Heart left ventricle (tissue), 16 donors: Measurements from ENCODE around the gene CXCR6. TPM values are rescaled to one million over a fixed set of nuclear protein-coding genes. Genes with fewer than 3 reads are reported as not detected.

ENCODE experiments used
- ATAC-seq, 4 donors: fragments of 200-7000 bp; cut with Tn5 transposase; one replicate each; pipeline ENCODE4 v1.9.1; 2020 to 2022; ENCODE audit warnings: moderate library complexity in 4 of 4, mild to moderate bottlenecking in 3 of 4, moderate number of reproducible peaks in 1 of 4
- DNase-seq, 5 donors: peaks; one replicate each; pipeline ENCODE4 v3.0.0-alpha.2; 2020
- H3K27ac ChIP-seq, 12 donors: fragments of 200-600 bp; sonication (generic) in 4 of 12; one replicate each; pipeline versions ENCODE4 v1.5.0 to v1.8.0; 2016 to 2022; ENCODE audit warnings: mild to moderate bottlenecking in 2 of 12
- H3K27me3 ChIP-seq, 9 donors: fragments of 200-600 bp; sonication (generic) in 2 of 9; one replicate each; pipeline versions ENCODE4 v1.5.1 to v1.8.0; 2016 to 2022; ENCODE audit warnings: mild to moderate bottlenecking in 3 of 9
- H3K36me3 ChIP-seq, 9 donors: fragments of 200-600 bp; sonication (generic) in 2 of 9; one replicate each; pipeline versions ENCODE4 v1.5.0 to v1.8.0; 2018 to 2022; ENCODE audit warnings: mild to moderate bottlenecking in 2 of 9
- H3K4me1 ChIP-seq, 12 donors: fragments of 200-600 bp; sonication (generic) in 4 of 12; one replicate each; pipeline versions ENCODE4 v1.5.0 to v1.8.0; 2016 to 2022; ENCODE audit warnings: mild to moderate bottlenecking in 3 of 12
- H3K4me3 ChIP-seq, 12 donors: fragments of 200-600 bp; sonication (generic) in 4 of 12; one replicate each; pipeline versions ENCODE4 v1.5.0 to v1.8.0; 2017 to 2022; ENCODE audit warnings: mild to moderate bottlenecking in 9 of 12, moderate library complexity in 4 of 12
- H3K9me3 ChIP-seq, 12 donors: fragments of 200-600 bp; sonication (generic) in 4 of 12; one replicate each; pipeline versions ENCODE4 v1.5.0 to v1.8.0; 2016 to 2022; ENCODE audit warnings: mild to moderate bottlenecking in 1 of 12
- POLR2A ChIP-seq, 2 donors: fragments of 450-650 bp; IDR thresholded peaks; one replicate each; pipeline ENCODE4 v1.6.1; 2017; ENCODE audit warnings: antibody characterized with exemption in 2 of 2, mild to moderate bottlenecking in 2 of 2, moderate library complexity in 2 of 2
- WGBS, 4 donors: extraction: QIAGEN DNeasy Blood & Tissue Kit in 2 of 4; methylation state at CpG; one replicate each; pipeline versions ENCODE4 v1.1.5 to v1.1.7; 2013 to 2018; 5-methylcytosine and 5-hydroxymethylcytosine counted together
- intact Hi-C, 10 donors: fragments of 100-400 bp; cut with DNase I; formaldehyde crosslinking; loops; one replicate each; pipeline versions ENCODE4 v1.11.1 to v1.14.2; 2022
- polyA plus RNA-seq, 2 donors: library from polyadenylated mRNA; stranded (reverse); fragments of 200-250 nt; gene quantifications; one replicate each; pipeline ENCODE4 v1.2.3, GENCODE V29; 2013
- total RNA-seq, 9 donors: library from RNA; depleted of rRNA in 2 of 9; stranded (reverse); fragments of >200 nt in 2 of 9; fragmentation: NEBNext Ultra II Directional in 3 of 9; extraction: Animal tissue kit (Norgen Biotek cat#: 25700) in 3 of 9; gene quantifications; one replicate each; pipeline versions ENCODE4 v1.1.0 to v1.2.4, GENCODE V29; 2016 to 2023
- TF ChIP-seq, protein P1 (sequence below), 12 donors: fragments of 200-600 bp; sonication (generic) in 4 of 12; IDR thresholded peaks; one replicate each; pipeline versions ENCODE4 v1.5.0 to v1.8.0; 2018 to 2022; ENCODE audit warnings: antibody characterized with exemption in 12 of 12, mild to moderate bottlenecking in 5 of 12
- donor health status: ischemic (EF 13 %, LVEDD 7.1; RV severe dilation, severe dysfunction).
- donor health status: healthy with polysubstance abuse.
- donor health status: DM: no; HTN: yes; CAD: no.
- donor health status: DM: no; HTN: no; CAD: no.
- donor health status: ischemic (EF 25% LVEDD 6.9; RV normal size, moderate dysfunction).
- donor health status: ischemic (EF 25% LVEDD 5.7; RV mildly dilated, moderate dysfunction).
- donor health status: healthy.
- donor health status: DM: yes; HTN: yes; CAD: no.
- donor health status: ischemic (EF 35%, LVEDD 5.7; RV mildly dilated, moderate dysfunction).
- donor health status: nonischemic (EF 11% LVEDD 7.7; RV severe dilation, severe dysfunction).
- donor health status: DM: yes; HTN: yes; CAD: no.
- donor health status: PGD.
- donor health status: ischemic (EF 29% LVEDD 5.4; RV normal size, mild dysfunction).
- donor health status: nonischemic (EF 23%, LVEDD 6.1; RV moderate dilation, normal function).

CXCR6 gene
- total and polyA plus RNA-seq, 11 donors = 0.19 to 2.1 (median 0.30) TPM; not detected in 3

DNA sequence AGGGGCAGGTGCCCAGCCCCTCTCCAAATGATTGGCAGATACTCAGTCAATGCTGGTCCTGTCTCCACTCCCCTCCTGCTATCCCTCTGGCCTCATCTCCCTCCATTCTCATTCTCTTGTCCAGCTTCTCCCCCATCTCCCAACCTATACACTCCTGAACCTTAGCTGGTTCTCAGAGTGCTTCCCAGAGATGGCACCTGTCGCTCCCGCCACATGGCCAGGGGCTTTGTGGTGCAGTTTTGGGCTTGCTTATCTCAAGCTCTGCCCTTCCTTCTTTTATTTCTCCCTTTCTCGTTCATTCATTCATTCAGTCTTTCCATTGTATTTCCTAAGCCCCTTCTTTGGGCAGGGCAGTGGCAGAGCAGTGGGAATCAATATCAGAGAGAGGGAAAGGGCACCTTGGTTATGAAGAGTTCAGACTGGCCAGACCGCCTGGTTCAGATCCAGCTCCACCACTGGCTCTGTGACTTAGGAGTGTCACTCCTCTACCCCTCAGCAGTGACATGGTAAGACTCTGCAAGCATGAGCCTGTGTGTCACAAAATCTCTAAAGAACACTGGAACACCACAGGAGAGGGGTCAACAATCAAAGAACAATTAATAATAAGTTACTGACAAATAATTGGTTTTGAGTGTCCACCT, 20.2 kb upstream of the CXCR6 start:
- Histone ChIP-seq H3K27me3 (no peaks in the 10 kb centered on the region), H3K4me3 (no peak overlapping the region), H3K27ac (peak overlapping the region in 1 of 12 donors; percentile 7), H3K9me3 (no peaks in the 10 kb centered on the region), H3K36me3 (peaks cover 0 to 95% (median 85%) of the 10 kb centered on the region in 9 donors), H3K4me1 (peaks cover 0 to 11% (median 0%) of the 10 kb centered on the region in 12 donors)
- WGBS, 4 donors = 82 to 92% (median 88%) methylated on average over 4 of the region's 4 CpGs
- ATAC-seq (peak; percentile 40 to 76 (median 60)), DNase-seq (no peak)
- TF ChIP-seq POLR2A (IDR thresholded peaks at IDR 0.05) = no peak
- TF ChIP-seq, protein P1, sequence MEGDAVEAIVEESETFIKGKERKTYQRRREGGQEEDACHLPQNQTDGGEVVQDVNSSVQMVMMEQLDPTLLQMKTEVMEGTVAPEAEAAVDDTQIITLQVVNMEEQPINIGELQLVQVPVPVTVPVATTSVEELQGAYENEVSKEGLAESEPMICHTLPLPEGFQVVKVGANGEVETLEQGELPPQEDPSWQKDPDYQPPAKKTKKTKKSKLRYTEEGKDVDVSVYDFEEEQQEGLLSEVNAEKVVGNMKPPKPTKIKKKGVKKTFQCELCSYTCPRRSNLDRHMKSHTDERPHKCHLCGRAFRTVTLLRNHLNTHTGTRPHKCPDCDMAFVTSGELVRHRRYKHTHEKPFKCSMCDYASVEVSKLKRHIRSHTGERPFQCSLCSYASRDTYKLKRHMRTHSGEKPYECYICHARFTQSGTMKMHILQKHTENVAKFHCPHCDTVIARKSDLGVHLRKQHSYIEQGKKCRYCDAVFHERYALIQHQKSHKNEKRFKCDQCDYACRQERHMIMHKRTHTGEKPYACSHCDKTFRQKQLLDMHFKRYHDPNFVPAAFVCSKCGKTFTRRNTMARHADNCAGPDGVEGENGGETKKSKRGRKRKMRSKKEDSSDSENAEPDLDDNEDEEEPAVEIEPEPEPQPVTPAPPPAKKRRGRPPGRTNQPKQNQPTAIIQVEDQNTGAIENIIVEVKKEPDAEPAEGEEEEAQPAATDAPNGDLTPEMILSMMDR (IDR thresholded peaks at IDR 0.05) = no peak
- intact Hi-C loops = loop anchor here in 3 of 10 donors (10.0 kb wide), 1 partner anchor 158 kb away; no protein-coding TSS in a partner anchor

DNA sequence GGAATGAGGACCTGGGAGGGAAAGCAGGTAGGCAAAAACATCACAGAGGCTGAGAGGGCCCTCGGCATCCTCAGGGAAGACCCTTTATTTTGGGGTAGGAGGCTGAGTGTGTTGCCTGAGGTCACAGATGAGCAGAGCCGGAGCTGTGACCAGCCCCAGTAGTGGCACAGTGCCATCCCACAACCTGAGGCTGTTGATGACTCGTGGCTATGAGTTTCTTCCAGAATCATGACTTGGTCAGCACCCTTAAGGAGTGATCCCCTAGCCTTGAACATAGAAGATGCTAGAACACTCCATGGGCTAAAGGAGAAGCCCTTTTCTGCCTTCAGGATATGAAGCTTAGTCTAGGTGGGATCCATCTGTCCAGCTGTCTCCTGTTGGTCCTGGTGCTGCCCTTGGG, 19.5 kb upstream of the CXCR6 start:
- TF ChIP-seq, protein P1 (IDR thresholded peaks at IDR 0.05) = no peak
- TF ChIP-seq POLR2A (IDR thresholded peaks at IDR 0.05) = no peak

DNA sequence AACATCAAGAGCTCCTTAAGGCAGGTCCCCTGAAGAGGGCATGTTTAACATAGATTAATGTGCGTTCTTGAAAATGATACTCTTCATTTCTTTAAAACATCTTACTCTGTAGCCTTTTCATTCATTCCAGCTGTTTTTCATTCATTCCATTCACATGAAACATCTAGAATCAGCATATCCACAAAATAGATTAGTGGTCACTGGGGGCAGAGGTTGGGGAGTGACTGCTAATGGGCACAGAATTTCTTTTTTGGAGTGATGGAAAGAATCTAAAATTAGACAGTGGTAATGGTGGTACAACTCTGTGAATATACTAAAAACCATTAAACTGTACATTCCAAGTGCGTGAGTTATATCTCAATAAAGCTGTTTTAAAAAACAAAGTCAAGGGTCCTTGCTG, 15.4 kb upstream of the CXCR6 start:
- 93 to 96% (median 94%) methylated on average over 2 of the region's 2 CpGs for WGBS, 4 donors
- ATAC-seq = no peak
- H3K27ac ChIP-seq = no peak overlapping the region
- no peak for DNase-seq
- no peak overlapping the region for H3K4me3 ChIP-seq
- intact Hi-C loops = loop anchor here in 7 of 10 donors (2.0 to 10.0 kb wide), 3 partner anchors 163 to 167 kb away; no protein-coding TSS in a partner anchor
- TF ChIP-seq POLR2A (IDR thresholded peaks at IDR 0.05) = no peak
- H3K27me3 ChIP-seq = no peaks in the 10 kb centered on the region
- no peaks in the 10 kb centered on the region for H3K9me3 ChIP-seq
- H3K36me3 ChIP-seq = peaks cover 0 to 97% (median 87%) of the 10 kb centered on the region in 9 donors
- H3K4me1 ChIP-seq = peaks cover 0 to 23% (median under 1%) of the 10 kb centered on the region in 12 donors

More for the DNA sequence above, 19.5 kb upstream of the CXCR6 start:
- no peak overlapping the region for H3K27ac ChIP-seq
- no peak overlapping the region for H3K4me3 ChIP-seq
- H3K4me1 ChIP-seq = peaks cover 0 to 11% (median 0%) of the 10 kb centered on the region in 12 donors
- peaks cover 0 to 95% (median 86%) of the 10 kb centered on the region in 9 donors for H3K36me3 ChIP-seq
- no peaks in the 10 kb centered on the region for H3K9me3 ChIP-seq
- no peak for DNase-seq
- no peak for ATAC-seq
- H3K27me3 ChIP-seq = no peaks in the 10 kb centered on the region
- intact Hi-C loops = loop anchor here in 3 of 10 donors (10.0 kb wide), 1 partner anchor 159 kb away; no protein-coding TSS in a partner anchor
- WGBS, 4 donors = 44 to 79% (median 61%) methylated on average over 3 of the region's 3 CpGs

DNA sequence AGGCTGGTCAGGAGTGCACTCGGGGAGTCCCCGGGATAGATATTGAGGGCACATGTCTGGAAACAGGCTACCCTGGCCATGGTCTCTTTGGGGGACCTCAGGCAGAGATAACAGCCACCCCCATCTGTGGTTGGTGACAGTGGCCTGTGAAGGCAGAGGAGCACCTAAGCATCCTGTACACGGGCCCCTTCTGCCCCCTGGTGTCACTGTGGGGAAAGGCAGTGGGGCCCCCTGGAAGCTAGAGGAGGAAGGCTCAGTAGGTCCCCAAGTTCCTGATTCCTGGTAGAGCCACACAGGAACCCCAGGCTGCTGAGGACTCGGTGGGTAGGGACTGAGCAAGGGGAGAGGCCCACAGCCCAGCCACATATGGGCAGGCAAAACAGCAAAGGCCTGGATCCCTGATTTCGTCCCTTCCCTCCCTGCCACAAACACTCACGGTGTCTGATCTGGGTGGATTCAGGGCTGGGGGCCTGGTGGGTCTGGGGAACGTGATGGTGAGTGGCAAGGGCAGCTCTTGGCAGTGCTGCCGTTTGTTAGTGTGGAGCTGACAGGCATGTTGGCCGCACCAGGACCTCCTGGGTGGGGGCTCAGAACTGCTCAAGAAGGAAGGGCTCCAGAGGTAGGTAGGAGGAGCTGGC, 14.1 kb upstream of the CXCR6 start:
- DNase-seq = peak in 1 of 5 donors; percentile 61
- 67 to 88% (median 70%) methylated on average over 8 to 9 of the region's 9 CpGs for WGBS, 4 donors
- Histone ChIP-seq H3K4me1 (peaks cover 0 to 15% (median 3%) of the 10 kb centered on the region in 12 donors), H3K4me3 (no peak overlapping the region), H3K27me3 (no peaks in the 10 kb centered on the region), H3K36me3 (peaks cover 0 to 97% (median 86%) of the 10 kb centered on the region in 9 donors), H3K27ac (no peak overlapping the region), H3K9me3 (no peaks in the 10 kb centered on the region)
- peak in 3 of 4 donors; percentile 59 to 66 (median 66) for ATAC-seq
- no peak for TF ChIP-seq POLR2A (IDR thresholded peaks at IDR 0.05)
- TF ChIP-seq, protein P1 (IDR thresholded peaks at IDR 0.05) = peak; percentile 35 to 65 (median 48)
- intact Hi-C loops = loop anchor here in 7 of 10 donors (2.0 to 10.0 kb wide), 3 partner anchors 164 to 168 kb away; no protein-coding TSS in a partner anchor
